ENCODE results near the gene PRUNE2. TPM values are rescaled to one million over a fixed set of nuclear protein-coding genes. Genes with fewer than 3 reads are reported as not detected.

PRUNE2 gene
- total RNA-seq, 1 experiment from 2014 or later, result 0.59 TPM

DNA sequence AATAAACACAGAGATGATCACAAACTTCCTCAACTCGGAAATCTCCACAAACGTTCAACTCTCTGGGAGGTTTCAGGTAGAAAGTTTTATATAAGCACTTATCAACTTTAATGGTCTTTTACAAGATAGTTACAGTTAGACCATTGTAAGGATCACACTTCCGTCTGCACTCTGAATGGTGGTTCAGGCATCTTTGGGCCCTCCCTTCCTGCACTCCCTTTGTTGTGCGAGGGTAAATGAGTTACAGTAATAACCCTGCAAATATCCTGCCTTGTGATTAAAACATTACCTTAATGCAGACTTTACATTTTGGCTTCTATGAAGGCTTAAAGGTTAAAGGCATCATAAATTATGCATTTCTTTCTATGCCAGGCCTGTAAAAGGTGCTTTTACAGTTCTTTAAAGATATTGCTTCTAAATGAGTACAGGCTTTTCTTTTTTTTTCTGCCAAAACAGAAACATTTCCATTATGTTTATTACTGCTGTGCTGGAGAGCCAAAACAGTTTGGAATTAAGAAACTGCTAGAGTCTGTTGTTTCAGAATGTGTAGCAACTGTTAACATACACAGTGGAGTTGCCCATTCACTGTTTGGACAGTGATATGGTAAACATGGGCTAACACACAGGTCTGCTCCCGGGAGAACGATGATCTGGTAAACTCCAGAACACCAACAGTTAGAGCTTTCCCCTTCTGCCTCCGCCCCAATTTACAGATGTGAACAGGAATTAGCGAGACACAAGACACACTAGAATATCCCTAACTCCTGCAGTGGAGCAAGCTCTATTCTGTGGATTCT is 1.1 kb downstream of the PRUNE2 start:
- TF ChIP-seq, protein P1, sequence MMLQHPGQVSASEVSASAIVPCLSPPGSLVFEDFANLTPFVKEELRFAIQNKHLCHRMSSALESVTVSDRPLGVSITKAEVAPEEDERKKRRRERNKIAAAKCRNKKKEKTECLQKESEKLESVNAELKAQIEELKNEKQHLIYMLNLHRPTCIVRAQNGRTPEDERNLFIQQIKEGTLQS (IDR thresholded peaks at IDR 0.05), result no peak
- no peak for TF ChIP-seq EZH2 (IDR thresholded peaks at IDR 0.05)
- no peak for TF ChIP-seq MAX (IDR thresholded peaks at IDR 0.05)
- no peak for TF ChIP-seq ZFX (IDR thresholded peaks at IDR 0.05)
- no peak for TF ChIP-seq ELF1 (IDR thresholded peaks at IDR 0.05; ENCODE audit: borderline replicate concordance, low read depth)
- TF ChIP-seq ZNF274 (IDR thresholded peaks at IDR 0.05; ENCODE audit: low read depth, low read length), result no peak
- TF ChIP-seq SP1 (IDR thresholded peaks at IDR 0.05; ENCODE audit: low read depth), result no peak
- TF ChIP-seq CBX3 (IDR thresholded peaks at IDR 0.05; ENCODE audit: low read depth), result no peak
- TF ChIP-seq SRF (IDR thresholded peaks at IDR 0.05; ENCODE audit: low read depth), result no peak
- TF ChIP-seq RAD21 (IDR thresholded peaks at IDR 0.05; ENCODE audit: low read depth), result no peak
- no peak for TF ChIP-seq CEBPB (IDR thresholded peaks at IDR 0.05; ENCODE audit: low read depth)
- TF ChIP-seq POLR2AphosphoS5 (IDR thresholded peaks at IDR 0.05; ENCODE audit: low read depth, low read length), result no peak
- TF ChIP-seq, protein P2, sequence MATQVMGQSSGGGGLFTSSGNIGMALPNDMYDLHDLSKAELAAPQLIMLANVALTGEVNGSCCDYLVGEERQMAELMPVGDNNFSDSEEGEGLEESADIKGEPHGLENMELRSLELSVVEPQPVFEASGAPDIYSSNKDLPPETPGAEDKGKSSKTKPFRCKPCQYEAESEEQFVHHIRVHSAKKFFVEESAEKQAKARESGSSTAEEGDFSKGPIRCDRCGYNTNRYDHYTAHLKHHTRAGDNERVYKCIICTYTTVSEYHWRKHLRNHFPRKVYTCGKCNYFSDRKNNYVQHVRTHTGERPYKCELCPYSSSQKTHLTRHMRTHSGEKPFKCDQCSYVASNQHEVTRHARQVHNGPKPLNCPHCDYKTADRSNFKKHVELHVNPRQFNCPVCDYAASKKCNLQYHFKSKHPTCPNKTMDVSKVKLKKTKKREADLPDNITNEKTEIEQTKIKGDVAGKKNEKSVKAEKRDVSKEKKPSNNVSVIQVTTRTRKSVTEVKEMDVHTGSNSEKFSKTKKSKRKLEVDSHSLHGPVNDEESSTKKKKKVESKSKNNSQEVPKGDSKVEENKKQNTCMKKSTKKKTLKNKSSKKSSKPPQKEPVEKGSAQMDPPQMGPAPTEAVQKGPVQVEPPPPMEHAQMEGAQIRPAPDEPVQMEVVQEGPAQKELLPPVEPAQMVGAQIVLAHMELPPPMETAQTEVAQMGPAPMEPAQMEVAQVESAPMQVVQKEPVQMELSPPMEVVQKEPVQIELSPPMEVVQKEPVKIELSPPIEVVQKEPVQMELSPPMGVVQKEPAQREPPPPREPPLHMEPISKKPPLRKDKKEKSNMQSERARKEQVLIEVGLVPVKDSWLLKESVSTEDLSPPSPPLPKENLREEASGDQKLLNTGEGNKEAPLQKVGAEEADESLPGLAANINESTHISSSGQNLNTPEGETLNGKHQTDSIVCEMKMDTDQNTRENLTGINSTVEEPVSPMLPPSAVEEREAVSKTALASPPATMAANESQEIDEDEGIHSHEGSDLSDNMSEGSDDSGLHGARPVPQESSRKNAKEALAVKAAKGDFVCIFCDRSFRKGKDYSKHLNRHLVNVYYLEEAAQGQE (IDR thresholded peaks at IDR 0.05; ENCODE audit: low read depth), result no peak
- no peak for TF ChIP-seq CTCF (IDR thresholded peaks at IDR 0.05 in 2 of 3, conservative IDR thresholded peaks at IDR 0.05 in 1 of 3; ENCODE audit: borderline replicate concordance in 1 of 3, insufficient read depth in 1 of 3, low read depth in 2 of 3, low read length in 2 of 3)
- TF ChIP-seq, protein P3, sequence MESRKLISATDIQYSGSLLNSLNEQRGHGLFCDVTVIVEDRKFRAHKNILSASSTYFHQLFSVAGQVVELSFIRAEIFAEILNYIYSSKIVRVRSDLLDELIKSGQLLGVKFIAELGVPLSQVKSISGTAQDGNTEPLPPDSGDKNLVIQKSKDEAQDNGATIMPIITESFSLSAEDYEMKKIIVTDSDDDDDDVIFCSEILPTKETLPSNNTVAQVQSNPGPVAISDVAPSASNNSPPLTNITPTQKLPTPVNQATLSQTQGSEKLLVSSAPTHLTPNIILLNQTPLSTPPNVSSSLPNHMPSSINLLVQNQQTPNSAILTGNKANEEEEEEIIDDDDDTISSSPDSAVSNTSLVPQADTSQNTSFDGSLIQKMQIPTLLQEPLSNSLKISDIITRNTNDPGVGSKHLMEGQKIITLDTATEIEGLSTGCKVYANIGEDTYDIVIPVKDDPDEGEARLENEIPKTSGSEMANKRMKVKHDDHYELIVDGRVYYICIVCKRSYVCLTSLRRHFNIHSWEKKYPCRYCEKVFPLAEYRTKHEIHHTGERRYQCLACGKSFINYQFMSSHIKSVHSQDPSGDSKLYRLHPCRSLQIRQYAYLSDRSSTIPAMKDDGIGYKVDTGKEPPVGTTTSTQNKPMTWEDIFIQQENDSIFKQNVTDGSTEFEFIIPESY (IDR thresholded peaks at IDR 0.05; ENCODE audit: extremely low read depth, insufficient replicate concordance, low read length), result no peak
- TF ChIP-seq EZH2phosphoT487 (IDR thresholded peaks at IDR 0.05; ENCODE audit: borderline replicate concordance), result no peak
- TF ChIP-seq YY1 (IDR thresholded peaks at IDR 0.05; ENCODE audit: extremely low read depth, insufficient replicate concordance, low read depth, low read length), result no peak
- no peak for TF ChIP-seq EGR1 (IDR thresholded peaks at IDR 0.05; ENCODE audit: low read depth)
- no peak for TF ChIP-seq POLR2A (IDR thresholded peaks at IDR 0.05; ENCODE audit: borderline replicate concordance, extremely low read depth, insufficient read depth, insufficient read length)
- no peak overlapping the region for H3K4me3 ChIP-seq (replicated peaks in 1 of 2; ENCODE audit: low read depth in 1 of 2, low read length in 2 of 2)
- no peaks in the 10 kb centered on the region for H3K36me3 ChIP-seq (ENCODE audit: control insufficient read depth in 1 of 2, insufficient read depth in 2 of 2, low read length in 2 of 2)
- intact Hi-C loops (cut with micrococcal nuclease), result no loop called here
- BruUV-seq (replicated peaks), result no TSS peak
- H3K9me3 ChIP-seq (ENCODE audit: control insufficient read depth in 1 of 2, insufficient read depth in 1 of 2, low read depth in 1 of 2, low read length in 2 of 2), result no peaks in the 10 kb centered on the region
- no peaks in the 10 kb centered on the region for H4K20me1 ChIP-seq (ENCODE audit: insufficient read depth)
- ATAC-seq (no peak), DNase-seq (ENCODE audit: low read depth, low spot score) (no peak)
- no peak overlapping the region for H3K9ac ChIP-seq (ENCODE audit: low read length)
- no peaks in the 10 kb centered on the region for H3K9me2 ChIP-seq (ENCODE audit: insufficient read depth)
- RAD21 ChIA-PET (ENCODE audit: low non-redundant PET in 1 of 2, low total read pairs in 2 of 2, uncharacterized antibody in 2 of 2, unreplicated experiment in 2 of 2), result no interaction called here
- H3K4me2 ChIP-seq (ENCODE audit: low read length), result no peak overlapping the region
- no peak overlapping the region for H3K27ac ChIP-seq (ENCODE audit: low read depth, low read length)
- POLR2A ChIA-PET, result no interaction called here
- H3K79me2 ChIP-seq (ENCODE audit: insufficient read depth, low read length), result no peaks in the 10 kb centered on the region
- no peak overlapping the region for H2AFZ ChIP-seq (ENCODE audit: low read depth, low read length, poor library complexity, severe bottlenecking)
- CTCF ChIA-PET, result no interaction called here
- no peaks in the 10 kb centered on the region; a peak in 1 of 4 replicates for H3K4me1 ChIP-seq (ENCODE audit: control insufficient read depth in 1 of 2, insufficient read depth in 2 of 2, low read length in 2 of 2)
- H3K27me3 ChIP-seq (ENCODE audit: insufficient read depth, low read length), result peaks cover 55% of the 10 kb centered on the region

All from HCT116 (cell line).